Tibial nerve (tissue), 3 donors: ENCODE measurements around the gene FAM72A.
"Not testable (repeated sequence)": the region's sequence is repeated elsewhere in the genome, so short reads cannot be mapped to it uniquely, and the experiment has no call there.

Experiments
- CTCF ChIP-seq, 5 experiments: fragments of 200-600 bp in 3 of 5; fragments of 450-650 bp in 2 of 5; sonication (generic) in 3 of 5; IDR thresholded peaks; one replicate each; pipeline ENCODE4 v1.5.1; 2016 to 2019; ENCODE audit warnings: antibody characterized with exemption in 5 of 5, mild to moderate bottlenecking in 3 of 5, moderate library complexity in 2 of 5
- POLR2A ChIP-seq, 2 donors: fragments of 450-650 bp; IDR thresholded peaks; one replicate each; pipeline ENCODE4 v1.6.1; 2017; ENCODE audit warnings: antibody characterized with exemption in 2 of 2, mild to moderate bottlenecking in 2 of 2, moderate library complexity in 2 of 2

DNA sequence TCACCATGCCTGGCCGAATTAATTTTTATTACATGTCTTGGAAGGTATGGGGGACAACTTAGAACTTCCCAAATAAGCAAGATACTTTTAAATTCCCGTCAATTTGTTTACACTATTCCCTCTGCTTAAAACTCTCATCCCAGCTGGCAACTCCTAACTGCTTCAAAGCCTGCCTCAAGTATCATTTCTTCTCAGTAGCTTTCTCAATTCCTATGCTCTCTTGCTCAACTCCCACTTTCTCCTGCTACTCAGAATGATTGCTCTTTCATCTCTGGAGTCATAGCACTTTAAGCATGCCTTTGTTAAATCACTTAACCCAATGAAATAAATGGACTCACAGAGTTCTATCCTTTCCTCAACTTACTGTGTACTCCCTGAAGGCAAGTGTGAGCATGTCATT, 18.9 kb downstream of the FAM72A start:
- not testable (repeated sequence) for TF ChIP-seq CTCF, POLR2A (IDR thresholded peaks at IDR 0.05)
